OCI-LY1 (cell line): ENCODE data around the gene AFF1.

Experiments used
- H2AFZ ChIP-seq: fragments of 200-600 bp; sonication (generic), shearing (Covaris generic); 2 replicates; pipeline ENCODE4 v1.6.0; 2014; ENCODE audit warnings: antibody characterized with exemption, mild to moderate bottlenecking, low read length
- H3F3A ChIP-seq: fragments of 200-600 bp; sonication (generic), shearing (Covaris generic); 2 replicates; pipeline ENCODE4 v1.6.0; 2014; ENCODE audit warnings: mild to moderate bottlenecking, antibody characterized with exemption, low read length, moderate library complexity; ENCODE audit not compliant: insufficient read depth
- H3K27ac ChIP-seq: fragments of 200-600 bp; sonication (generic); 2 replicates; pipeline ENCODE4 v1.5.1; 2014; ENCODE audit warnings: low read length, mixed run types, mild to moderate bottlenecking, low read depth; ENCODE audit not compliant: poor library complexity, severe bottlenecking
- H3K27me3 ChIP-seq: fragments of 200-600 bp; sonication (generic); 2 replicates; pipeline ENCODE4 v1.6.0; 2014; ENCODE audit warnings: antibody characterized with exemption, mild to moderate bottlenecking, low read length, moderate library complexity; ENCODE audit not compliant: insufficient read depth
- H3K36me3 ChIP-seq: fragments of 200-600 bp; sonication (generic); 2 replicates; pipeline ENCODE4 v1.6.1; 2014; ENCODE audit warnings: mild to moderate bottlenecking, antibody characterized with exemption, low read length, moderate library complexity, mixed read lengths; ENCODE audit not compliant: insufficient read depth
- H3K4me1 ChIP-seq: fragments of 200-600 bp; sonication (generic); 2 replicates; pipeline ENCODE4 v1.5.1; 2014; ENCODE audit warnings: mild to moderate bottlenecking, low read length, moderate library complexity; ENCODE audit not compliant: insufficient read depth, severe bottlenecking
- H3K4me2 ChIP-seq: fragments of 200-600 bp; sonication (generic), shearing (Covaris generic); 2 replicates; pipeline ENCODE4 v1.6.1; 2014; ENCODE audit warnings: low read length
- H3K4me3 ChIP-seq: fragments of 200-600 bp; sonication (generic); 2 replicates; pipeline ENCODE4 v1.5.1; 2014; ENCODE audit warnings: low read length, low read depth, mild to moderate bottlenecking, mixed read lengths; ENCODE audit not compliant: poor library complexity, severe bottlenecking
- H3K79me2 ChIP-seq: fragments of 200-600 bp; shearing (Covaris generic); 2 replicates; pipeline ENCODE4 v1.6.1; 2016; ENCODE audit warnings: mixed run types, low read length, mixed read lengths; ENCODE audit not compliant: insufficient read depth
- H3K9ac ChIP-seq: fragments of 200-600 bp; sonication (generic), shearing (Covaris generic); 2 replicates; pipeline ENCODE4 v1.6.1; 2014; ENCODE audit warnings: mild to moderate bottlenecking, low read length, mixed read lengths
- H3K9me2 ChIP-seq: fragments of 200-600 bp; sonication (generic), shearing (Covaris generic); 2 replicates; pipeline ENCODE4 v1.6.1; 2014; ENCODE audit warnings: low read depth, mild to moderate bottlenecking, low read length, mixed read lengths
- H3K9me3 ChIP-seq: fragments of 200-600 bp; shearing (Covaris generic); 2 replicates; pipeline ENCODE4 v1.6.1; 2014; ENCODE audit warnings: low read length, mixed read lengths
- H4K20me1 ChIP-seq: fragments of 200-600 bp; sonication (generic), shearing (Covaris generic); 2 replicates; pipeline ENCODE4 v1.6.0; 2016; ENCODE audit warnings: mild to moderate bottlenecking, low read length; ENCODE audit not compliant: insufficient read depth
- CTCF ChIP-seq: fragments of 200-600 bp; sonication (generic), shearing (Covaris generic); IDR thresholded peaks from 2 replicates; pipeline ENCODE4 v1.5.1; 2017; ENCODE audit warnings: mild to moderate bottlenecking, antibody characterized with exemption, low read length, moderate library complexity, mixed read lengths
- EZH2 ChIP-seq: fragments of 200-600 bp; sonication (generic), shearing (Covaris generic); IDR thresholded peaks from 2 replicates; pipeline ENCODE4 v1.8.0; 2017; ENCODE audit warnings: borderline replicate concordance, mixed run types, mild to moderate bottlenecking, antibody characterized with exemption, low read length, moderate library complexity, mixed read lengths

Gene AFF1

GRCh38 chr4:87151730-87152129 lies 216.9 kb downstream of the AFF1 start:
- Histone ChIP-seq H3F3A (no peaks in the 10 kb centered on the region), H4K20me1 (no peaks in the 10 kb centered on the region), H2AFZ (no peak overlapping the region), H3K27me3 (no peaks in the 10 kb centered on the region), H3K79me2 (no peaks in the 10 kb centered on the region), H3K9ac (no peak overlapping the region), H3K4me2 (no peak overlapping the region), H3K9me2 (no peaks in the 10 kb centered on the region), H3K9me3 (no peaks in the 10 kb centered on the region), H3K4me1 (no peaks in the 10 kb centered on the region), H3K36me3 (no peaks in the 10 kb centered on the region), H3K4me3 (no peak overlapping the region), H3K27ac (no peak overlapping the region)
- TF ChIP-seq EZH2 (no peak), CTCF (no peak)

GRCh38 chr4:87152310-87153041 lies 217.7 kb downstream of the AFF1 start:
- H2AFZ ChIP-seq, result no peak overlapping the region
- no peaks in the 10 kb centered on the region for H3F3A ChIP-seq
- H3K4me3 ChIP-seq, result no peak overlapping the region
- H3K27ac ChIP-seq, result no peak overlapping the region
- H3K36me3 ChIP-seq, result no peaks in the 10 kb centered on the region
- TF ChIP-seq CTCF, result no peak
- no peak for TF ChIP-seq EZH2
- H3K4me2 ChIP-seq, result no peak overlapping the region
- H3K27me3 ChIP-seq, result no peaks in the 10 kb centered on the region
- no peak overlapping the region for H3K9ac ChIP-seq
- no peaks in the 10 kb centered on the region for H3K79me2 ChIP-seq
- no peaks in the 10 kb centered on the region for H3K9me2 ChIP-seq
- no peaks in the 10 kb centered on the region for H3K4me1 ChIP-seq
- no peaks in the 10 kb centered on the region for H3K9me3 ChIP-seq
- H4K20me1 ChIP-seq, result no peaks in the 10 kb centered on the region

GRCh38 chr4:87153078-87153870 lies 218.5 kb downstream of the AFF1 start:
- H3K9me3 ChIP-seq, result no peaks in the 10 kb centered on the region
- no peak overlapping the region for H3K27ac ChIP-seq
- no peak overlapping the region for H3K4me2 ChIP-seq
- no peaks in the 10 kb centered on the region for H3K36me3 ChIP-seq
- H3K9ac ChIP-seq, result no peak overlapping the region
- no peaks in the 10 kb centered on the region for H3K27me3 ChIP-seq
- no peak overlapping the region for H3K4me3 ChIP-seq
- H2AFZ ChIP-seq, result no peak overlapping the region
- no peaks in the 10 kb centered on the region for H4K20me1 ChIP-seq
- no peaks in the 10 kb centered on the region for H3K79me2 ChIP-seq
- H3K4me1 ChIP-seq, result no peaks in the 10 kb centered on the region
- TF ChIP-seq CTCF, result no peak
- no peak for TF ChIP-seq EZH2
- no peaks in the 10 kb centered on the region for H3K9me2 ChIP-seq
- no peaks in the 10 kb centered on the region for H3F3A ChIP-seq
